Activated T-helper 9 cell treated with anti-CD3 and anti-CD28 coated beads, Interleukin-2, amount 50 U/mL, for 16 hours (primary cell): Measurements from ENCODE around the gene NOP10.

Experiments used
- DNase-seq: peaks from one replicate; pipeline ENCODE4 v3.0.0-alpha.2; 2020; ENCODE audit warnings: low read depth

The NOP10 gene

DNA sequence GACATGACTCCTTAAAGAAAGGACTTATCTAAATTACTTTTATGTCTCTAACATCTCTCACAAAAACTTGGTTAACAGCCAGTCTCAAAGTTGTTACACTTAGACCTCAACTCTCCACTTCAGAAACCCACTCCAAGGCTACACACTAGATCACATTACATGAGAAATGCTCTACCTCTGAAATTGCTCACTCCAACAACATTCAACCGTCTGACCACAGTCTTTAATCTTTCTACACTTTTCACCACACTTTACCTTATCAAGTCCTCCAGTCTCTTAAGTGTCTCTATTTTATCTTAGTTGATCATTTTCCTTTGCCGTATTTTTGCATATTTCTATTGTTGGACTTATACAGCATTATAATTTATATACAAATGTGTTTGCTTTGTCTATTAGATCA, 11.1 kb downstream of the NOP10 start:
- no peak for DNase-seq

DNA sequence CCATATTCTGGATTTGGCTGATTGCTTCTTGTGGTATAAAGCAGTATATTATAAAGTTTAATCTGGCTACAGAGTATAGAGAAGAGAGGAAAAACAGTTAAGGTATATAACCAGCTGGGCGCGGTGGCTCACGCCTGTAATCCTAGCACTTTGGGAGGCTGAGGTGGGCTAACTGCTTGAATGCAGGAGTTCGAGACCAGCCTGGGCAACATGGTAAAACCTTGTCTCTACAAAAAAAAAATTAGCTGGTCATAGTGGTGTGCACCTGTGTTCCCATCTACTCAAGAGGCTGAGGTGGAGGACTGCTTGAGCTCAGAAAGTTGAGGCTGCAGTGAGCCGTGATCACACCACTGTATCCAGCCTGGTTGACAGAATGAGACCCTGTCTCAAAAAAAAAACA, 12.7 kb downstream of the NOP10 start:
- no peak for DNase-seq

GRCh38 chr15:34329006-34329405, 13.9 kb downstream of the NOP10 start:
- DNase-seq = no peak

DNA sequence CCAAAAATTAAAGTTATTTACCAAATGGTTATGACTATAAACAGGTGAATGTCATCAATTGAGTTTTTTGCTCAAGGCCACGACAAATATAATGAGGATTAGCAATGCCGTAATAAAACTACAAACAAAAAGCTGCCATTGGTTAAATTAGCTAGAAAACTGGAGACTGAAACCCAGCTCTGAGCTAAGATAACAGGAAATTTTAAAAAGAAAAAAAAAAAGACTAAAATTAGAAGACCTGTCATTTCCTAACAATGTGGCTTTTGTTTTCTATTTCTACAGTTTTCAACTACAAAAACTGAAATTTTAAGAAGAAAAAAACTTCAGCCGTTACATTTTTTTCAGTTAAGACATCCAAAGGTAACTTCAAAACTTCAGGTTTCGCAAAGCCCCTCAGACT, 15.0 kb downstream of the NOP10 start:
- no peak for DNase-seq

- DNase-seq = no peak
These were observed 17.6 kb downstream of the NOP10 start for GRCh38 chr15:34325368-34325767.

DNA sequence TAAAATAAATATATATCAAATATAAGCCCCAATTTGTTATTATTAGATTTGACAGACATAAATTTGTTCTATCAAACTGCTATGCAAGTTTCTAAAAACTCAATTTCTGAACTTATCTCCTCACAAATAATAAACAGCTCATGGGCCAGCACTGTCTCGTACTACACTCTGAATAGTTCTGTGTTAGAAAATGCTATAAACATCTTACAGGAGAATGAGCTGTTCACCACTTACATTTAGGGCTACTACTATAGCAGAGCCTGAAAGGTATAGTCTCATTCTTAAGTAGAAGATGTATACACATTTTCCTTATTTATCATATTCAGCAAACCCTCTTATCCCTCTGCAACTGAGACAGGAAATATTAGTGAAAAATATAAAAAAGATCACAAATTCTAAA, 18.0 kb downstream of the NOP10 start:
- no peak for DNase-seq

DNA sequence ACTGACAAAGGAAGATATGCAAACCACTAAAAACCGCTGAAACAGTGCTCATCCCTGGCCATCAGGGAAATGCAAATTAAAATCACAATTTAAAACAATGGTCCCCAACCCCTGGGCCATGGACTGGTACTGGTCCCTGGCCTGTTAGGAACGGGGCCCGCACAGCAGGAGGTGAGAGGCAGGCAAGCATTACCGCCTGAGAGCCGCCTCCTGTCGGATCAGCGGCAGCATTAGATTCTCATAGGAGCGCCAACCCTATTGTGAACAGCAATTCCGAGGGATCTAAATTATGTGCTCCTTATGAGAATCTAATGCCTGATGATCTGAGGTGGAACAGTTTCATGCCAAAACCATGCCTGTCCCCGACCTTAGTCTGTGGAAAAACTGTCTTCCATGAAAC, 19.7 kb downstream of the NOP10 start:
- no peak for DNase-seq

DNA sequence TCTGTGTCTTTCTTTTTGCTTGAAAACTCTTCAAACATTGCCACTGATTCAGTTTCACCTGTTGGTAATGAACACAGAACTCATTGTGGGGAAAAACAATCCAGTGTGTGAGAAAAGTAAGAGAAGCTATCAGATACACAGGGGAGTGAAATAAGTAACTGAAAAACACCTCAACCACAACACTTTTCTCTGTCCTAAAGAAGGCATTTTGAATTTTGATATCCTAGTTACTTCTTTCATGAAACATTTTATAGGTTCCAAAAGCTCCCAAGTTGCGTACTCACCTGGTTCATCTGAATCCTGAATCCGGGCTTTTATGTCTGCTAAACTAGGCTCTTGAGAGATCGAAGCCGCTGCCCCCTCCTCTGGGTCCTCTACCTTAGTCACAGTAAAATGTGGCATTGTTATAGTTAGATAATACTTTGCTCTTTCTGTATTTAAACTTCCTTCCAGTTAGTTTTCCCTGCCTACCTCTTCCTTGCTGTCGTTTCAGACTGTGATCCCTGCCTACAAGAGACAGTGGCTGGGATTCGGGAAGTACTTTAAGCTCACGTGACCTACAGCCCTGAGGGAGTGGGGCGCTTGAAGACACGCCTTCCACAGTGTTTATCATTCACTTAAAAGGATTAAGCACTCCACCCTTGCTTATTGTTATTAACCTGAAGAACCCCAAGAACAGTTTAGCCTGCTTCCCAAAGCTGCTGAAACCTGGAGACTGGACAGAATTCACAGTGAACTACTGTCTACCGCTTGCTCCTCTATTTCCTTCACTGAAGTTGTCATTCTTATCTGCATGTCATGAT, 24.5 kb downstream of the NOP10 start:
- no peak for DNase-seq

DNA sequence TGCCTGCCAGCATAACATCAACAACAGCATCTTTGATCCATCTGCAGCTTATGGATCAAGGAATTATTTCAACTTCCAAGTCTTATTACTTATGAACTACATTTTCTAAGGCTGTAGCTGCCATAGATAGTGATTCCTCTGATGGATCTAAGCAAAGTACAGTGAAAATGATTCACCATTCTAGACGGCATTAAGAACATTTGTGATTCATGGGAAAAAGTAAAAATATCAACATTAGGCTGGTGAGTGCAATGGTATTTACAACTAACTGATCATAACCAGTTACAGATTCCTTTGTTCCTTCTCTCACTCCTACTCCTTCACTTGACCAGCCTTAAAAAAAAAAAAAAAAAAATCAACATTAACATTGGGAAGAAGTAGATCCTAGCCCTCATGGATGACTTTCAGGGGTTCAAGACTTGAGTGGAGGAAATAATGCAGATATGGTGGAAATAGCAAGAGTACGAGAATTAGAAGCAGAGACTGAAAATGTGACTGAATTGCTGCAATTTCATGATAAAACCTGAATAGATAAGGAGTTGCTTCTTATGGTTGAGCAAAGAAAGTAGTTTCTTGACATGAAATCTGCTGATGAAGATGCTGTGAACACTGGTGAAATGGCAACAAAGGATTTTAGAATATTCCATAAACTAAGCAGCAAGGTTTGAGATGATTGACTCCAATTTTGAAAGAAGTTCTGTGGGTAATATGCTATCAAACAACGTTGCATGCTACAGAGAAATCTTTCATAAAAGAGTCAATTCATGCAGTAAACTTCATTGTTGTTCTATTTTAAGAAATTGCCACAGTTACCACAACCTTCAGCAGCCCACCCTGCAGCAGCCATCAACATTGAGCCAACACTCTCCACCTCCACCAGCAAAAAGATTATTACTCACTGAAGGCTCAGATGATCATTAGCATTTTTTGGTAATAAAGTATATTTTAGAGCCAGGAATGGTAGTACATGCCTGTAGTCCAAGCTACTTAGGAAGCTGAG, 28.1 kb downstream of the NOP10 start:
- DNase-seq = no peak

DNA sequence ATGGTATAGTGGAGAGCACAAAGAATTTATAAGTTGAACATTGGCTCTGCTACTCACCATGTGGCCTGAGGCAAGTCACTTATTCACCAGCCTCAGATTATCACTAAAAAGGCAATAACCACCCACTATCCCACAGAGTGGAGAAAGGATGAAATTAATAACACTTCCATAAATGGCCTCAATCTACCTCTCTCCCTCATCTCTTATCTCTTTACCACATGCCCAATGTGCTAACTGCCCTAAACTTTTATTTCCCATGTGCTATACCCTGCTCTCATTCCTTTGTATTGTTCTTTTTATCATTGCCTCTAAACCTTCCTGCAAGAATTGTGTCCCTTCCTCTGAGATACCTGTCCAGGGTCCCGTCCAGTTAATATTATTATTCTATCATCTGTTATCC, 31.4 kb downstream of the NOP10 start:
- DNase-seq = no peak

- DNase-seq = no peak
These were observed 38.3 kb downstream of the NOP10 start for GRCh38 chr15:34304613-34305012.

DNA sequence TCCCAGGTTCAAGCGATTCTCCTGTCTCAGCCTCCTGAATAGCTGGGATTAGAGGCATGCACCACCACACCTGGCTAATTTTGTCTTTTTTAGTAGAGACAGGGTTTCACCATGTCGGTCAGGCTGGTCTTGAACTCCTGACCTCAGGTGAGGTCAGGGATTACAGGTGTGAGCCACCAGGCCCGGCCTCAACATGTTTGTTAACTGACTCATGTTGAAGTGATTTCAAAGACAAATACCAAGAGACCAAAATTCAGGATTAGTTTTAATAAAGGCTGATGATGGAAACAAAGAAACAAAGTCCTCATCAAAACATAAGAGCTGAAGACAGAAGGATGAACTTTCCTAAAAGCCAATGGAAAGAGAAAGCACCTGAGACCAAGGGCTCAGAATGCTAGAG, 41.9 kb downstream of the NOP10 start:
- no peak for DNase-seq

- no peak for DNase-seq
These were observed 45.9 kb downstream of the NOP10 start for GRCh38 chr15:34297059-34297458.

GRCh38 chr15:34292621-34293020, 50.3 kb downstream of the NOP10 start:
- no peak for DNase-seq
